ENCODE measurements around the gene SIGLECL1.

DNA sequence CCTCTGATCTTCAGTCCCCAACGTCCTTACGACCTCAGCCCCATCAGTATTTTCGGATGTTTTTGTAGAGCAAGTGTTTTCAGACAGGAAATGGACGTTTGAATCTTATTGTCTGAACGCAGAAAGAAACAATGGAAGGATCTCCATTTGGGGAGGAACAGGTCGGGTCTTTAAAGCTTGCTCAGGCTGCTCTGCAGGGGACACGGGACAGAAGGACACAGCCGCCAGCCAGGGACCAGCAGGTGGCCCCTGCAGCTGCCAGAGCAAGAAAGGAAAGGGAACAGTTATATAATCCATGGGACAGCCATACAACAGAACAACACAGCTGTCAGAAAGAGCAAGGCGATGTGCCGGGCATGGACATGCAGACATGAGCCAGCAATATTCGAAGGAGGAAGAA lies 42.1 kb downstream of the SIGLECL1 start:
- TF ChIP-seq CTCF (conservative IDR thresholded peaks at IDR 0.05; ENCODE audit: low read length), result no peak
- no peak for TF ChIP-seq EZH2phosphoT487 (IDR thresholded peaks at IDR 0.05; ENCODE audit: borderline replicate concordance)

Data from Loucy (cell line).